ENCODE results near the gene WASHC3.

The WASHC3 gene

GRCh38 chr12:101966496-101966895 is 95.3 kb downstream of the WASHC3 start:
- DNase-seq, result no peak

GRCh38 chr12:101963697-101964096 is 98.1 kb downstream of the WASHC3 start:
- no peak for DNase-seq
